ENCODE results near the gene IPCEF1.
"Not testable (repeated sequence)": the region's sequence is repeated elsewhere in the genome, so short reads cannot be mapped to it uniquely, and the experiment has no call there.

Gene IPCEF1

GRCh38 chr6:154329350-154330170 lies 27.0 kb downstream of the IPCEF1 start:
- DNase-seq, result no peak

DNA sequence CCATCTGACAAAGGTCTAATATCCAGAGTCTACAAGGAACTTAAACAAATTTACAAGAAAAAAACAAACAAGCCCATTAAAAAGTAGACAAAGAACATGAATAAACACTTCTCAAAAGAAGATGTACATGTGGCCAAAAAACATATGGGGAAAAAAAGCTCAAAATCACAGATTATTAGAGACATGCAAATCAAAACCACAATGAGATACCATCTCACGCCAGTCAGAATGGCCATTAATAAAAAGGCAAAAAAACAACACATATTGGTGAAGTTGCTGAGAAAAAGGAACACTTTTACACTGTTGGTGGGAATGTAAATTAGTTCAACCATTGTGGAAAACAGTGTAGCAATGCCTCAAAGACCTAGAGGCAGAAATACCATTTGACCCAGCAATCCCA lies 29.3 kb downstream of the IPCEF1 start:
- DNase-seq, result not testable (repeated sequence)

GRCh38 chr6:154325142-154325541 lies 31.5 kb downstream of the IPCEF1 start:
- DNase-seq, result no peak

GRCh38 chr6:154320181-154320580 lies 36.4 kb downstream of the IPCEF1 start:
- DNase-seq, result no peak

DNA sequence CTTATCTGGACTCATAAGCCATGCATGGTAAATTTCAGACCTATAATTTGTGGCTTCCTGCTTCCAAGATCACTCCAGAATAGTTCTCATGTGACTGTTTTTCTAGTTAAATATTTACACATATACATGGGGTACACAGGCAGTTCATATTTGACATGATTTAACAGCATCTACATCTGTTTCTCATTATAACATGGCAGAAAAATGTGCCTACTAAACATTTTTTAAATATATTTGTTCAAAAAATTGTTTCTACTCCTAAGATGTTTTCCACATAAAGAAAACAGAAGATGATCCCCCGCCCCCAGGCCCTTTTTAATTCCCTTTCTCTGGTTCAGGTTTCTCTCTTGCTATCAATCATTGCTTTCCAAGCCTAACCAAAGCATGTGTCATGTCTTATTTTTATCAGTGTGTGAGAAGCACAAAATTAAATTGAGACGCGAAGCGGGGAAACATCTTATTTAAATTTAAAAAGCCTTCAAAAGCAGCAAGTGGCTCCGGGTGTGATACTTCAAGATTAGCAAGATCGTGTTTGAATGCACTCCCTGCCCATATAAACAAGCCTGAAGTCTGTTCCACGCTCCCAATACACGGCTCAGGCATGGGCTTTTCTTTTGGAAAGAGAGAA lies 37.3 kb downstream of the IPCEF1 start:
- no peak for DNase-seq

DNA sequence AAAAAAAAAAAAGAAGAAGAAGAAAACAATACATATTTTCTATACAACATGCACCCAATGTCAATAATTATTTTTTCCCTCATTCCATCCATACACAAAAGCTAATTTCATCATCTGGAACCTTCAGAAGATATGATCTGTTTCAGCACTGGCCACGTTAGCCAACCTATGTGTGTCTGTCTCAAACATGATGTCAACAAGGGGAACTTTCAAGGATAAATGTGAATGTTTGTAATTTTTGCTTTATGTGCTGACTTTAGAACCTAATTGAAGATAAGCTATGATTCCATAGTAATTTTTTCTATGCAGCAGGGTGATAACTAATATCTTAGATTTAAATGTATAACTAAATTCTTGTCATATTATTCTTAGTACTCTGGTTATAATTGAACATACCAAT lies 37.9 kb downstream of the IPCEF1 start:
- DNase-seq, result no peak

DNA sequence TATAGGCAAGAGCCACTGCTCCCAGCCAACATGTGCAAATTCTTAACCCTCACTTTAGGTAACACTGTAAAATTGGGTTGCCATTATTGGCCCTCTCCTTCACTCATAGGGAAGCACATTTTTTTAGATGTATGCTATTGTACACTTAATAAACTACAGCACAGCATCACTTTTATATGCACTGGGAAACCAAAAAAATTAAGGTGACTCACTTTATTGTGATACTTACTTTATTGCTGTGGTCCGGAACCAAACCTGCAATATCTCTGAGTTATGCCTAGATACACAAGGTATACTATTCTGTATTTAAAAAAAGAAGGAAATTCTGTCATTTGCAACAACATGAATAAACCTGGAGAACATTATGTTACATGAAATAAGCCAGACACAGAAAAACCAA lies 40.5 kb downstream of the IPCEF1 start:
- DNase-seq, result no peak

- no peak for DNase-seq
These were observed 42.5 kb downstream of the IPCEF1 start for GRCh38 chr6:154314084-154314483.

- DNase-seq, result no peak
These were observed 47.6 kb downstream of the IPCEF1 start for GRCh38 chr6:154308986-154309385.

- DNase-seq, result no peak
These were observed 48.7 kb downstream of the IPCEF1 start for GRCh38 chr6:154307696-154308425.

DNA sequence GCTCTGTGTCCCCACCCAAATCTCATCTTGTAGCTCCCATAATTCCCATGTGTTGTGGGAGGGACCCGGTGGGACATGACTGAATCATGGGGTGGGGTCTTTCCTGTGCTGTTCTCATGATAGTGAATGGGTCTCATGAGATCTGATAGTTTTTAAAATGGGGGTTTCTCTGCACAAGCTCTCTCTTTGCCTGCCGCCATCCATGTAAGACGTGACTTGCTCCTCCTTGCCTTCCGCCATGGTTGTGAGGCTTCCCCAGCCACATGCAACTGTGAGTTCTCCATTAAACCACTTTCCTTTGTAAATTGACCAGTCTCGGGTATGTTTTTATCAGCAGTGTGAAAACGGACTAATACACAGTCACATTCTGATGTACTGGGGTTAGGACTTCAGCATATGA lies 49.5 kb downstream of the IPCEF1 start:
- not testable (repeated sequence) for DNase-seq

GRCh38 chr6:154306696-154307095 lies 49.9 kb downstream of the IPCEF1 start:
- DNase-seq, result peak; percentile 15

DNA sequence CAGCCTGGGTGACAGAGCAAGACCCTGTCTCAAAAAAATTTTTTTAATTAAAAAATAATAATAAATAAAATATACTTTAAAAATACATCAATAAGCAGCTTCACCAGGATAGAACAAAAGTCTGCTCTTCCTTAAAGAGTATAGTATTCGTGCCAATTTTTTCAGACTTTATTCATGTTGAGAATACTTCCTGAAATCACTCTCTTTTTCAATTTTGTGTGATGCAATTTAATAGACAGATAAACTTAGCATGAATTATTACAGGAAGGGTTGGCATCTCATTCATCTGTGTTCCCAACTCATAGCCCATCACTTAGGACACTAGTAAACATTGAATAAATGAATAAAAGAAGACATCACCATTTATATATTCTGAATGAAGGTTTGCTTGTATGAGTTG lies 52.4 kb downstream of the IPCEF1 start:
- no peak for DNase-seq

GRCh38 chr6:154303642-154304041 lies 53.0 kb downstream of the IPCEF1 start:
- peak; percentile 2 for DNase-seq

DNA sequence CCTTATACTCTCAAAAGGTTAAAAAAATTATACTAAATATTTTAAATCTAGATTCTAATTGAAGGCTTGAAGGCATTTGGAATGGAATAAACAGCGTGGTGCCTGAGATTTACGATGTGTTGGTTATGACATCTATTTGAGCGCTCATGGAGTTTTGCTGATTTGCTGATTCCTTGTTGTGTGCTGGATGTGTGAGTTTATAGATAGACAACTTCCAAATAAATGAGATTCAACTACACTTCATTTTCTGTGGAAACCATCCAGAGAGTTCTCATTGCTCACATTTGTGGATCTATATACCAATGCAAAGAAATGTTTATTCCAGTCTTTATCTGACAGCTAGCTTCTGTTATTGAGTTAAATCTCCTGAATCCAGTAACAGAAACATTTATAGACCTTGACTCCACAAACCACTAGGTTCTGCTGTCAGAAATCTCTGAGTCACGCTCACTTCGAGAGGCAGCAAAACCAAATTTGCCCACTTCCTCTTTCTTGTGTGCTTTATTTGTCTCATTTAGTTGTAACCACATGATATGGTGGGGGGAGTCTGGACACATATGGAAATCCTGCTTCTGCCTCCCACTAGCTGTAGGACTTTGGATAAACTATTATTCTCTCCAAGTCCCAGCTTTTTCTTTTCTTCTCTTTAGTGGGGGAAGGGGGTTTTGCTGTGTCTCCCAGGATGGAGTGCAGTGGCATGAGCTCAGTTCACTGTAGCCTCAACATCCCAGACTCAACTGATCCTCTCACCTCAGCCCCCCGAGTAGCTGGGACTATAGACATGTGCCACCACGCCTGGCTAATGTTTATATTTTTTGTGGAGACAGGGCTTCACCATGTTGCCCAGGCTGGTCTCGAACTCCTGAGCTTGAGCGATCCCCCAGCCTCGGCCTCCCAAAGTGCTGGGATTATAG lies 54.5 kb downstream of the IPCEF1 start:
- peak; percentile 41 for DNase-seq

DNA sequence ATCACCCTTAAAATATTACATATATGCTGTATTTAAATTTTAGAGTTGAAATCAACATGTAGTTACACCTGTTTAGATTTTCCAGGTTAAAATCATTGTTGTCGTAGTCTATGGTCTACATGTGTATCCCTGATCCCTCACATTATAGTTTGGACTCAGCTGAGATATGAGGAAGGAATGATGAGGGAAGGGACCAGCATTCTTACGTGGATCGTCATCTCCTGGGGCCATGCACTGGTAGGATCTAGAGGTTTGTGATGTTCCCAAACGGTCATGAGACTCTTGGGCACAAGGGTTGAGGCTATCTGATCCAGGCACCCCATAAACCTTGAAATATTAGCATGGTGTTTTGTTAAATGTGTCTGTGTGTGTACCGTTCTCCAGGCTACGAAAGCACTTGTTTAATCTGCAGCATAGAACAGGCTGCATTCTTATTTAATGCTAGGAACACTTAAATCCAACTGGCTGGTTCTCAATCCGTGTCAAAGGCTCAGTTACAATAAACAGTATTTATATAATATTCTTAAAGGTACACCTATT lies 55.4 kb downstream of the IPCEF1 start:
- no peak for DNase-seq

GRCh38 chr6:154298297-154298696 lies 58.3 kb downstream of the IPCEF1 start:
- no peak for DNase-seq

DNA sequence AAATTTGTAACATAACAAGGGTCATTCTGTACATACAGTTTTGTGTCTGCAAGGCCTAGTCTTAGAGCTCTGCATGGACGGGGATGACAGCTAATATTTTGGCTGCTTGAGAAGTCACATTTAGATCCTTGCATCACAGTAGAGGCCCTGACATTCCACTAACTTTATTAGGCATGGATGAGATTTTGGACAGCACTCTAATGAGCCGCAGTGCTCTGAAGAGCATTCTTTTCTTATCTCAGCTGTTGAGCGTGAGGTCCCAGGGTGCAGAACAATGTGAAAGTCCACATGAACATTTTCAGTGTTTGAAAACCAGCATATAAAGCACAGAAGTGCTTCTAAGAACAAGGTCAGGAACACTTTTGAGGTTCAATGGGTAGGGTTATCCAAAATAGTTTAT lies 58.9 kb downstream of the IPCEF1 start:
- no peak for DNase-seq

DNA sequence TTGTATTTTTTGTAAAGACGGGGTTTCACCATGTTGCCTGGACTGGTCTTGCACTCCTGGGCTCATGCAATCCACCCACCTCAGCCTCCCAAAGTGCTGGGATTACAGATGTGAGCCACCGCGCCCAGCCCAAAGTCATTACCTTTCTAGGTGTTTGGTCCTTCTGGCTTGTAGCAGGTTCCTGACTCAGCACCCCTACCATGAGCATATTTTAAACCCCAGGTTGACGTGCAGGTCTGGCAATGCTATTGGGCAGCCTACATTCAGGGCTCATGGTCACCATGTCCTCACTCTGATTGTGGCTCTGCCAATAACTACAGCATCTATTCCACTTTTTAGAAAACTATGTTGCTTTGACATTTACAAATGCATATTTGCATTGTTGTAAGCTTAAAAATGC lies 59.4 kb downstream of the IPCEF1 start:
- no peak for DNase-seq

DNA sequence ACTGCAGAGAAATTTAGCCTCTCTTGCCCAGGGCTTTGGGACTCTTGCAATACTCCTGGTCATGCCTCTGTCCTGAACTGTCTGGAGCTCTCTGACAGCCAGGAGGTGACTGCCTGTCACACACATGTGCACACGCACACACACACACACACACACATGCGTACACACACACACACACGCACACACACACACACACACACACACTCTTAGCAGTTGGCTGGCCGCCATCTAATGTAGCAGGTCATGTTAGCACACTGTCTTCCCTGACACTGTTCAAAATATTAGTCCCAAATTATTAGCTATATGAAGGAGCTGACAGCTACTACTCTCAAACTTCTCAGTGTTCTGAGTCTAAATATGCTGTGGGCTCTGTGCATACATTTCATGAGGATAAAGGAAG lies 60.9 kb downstream of the IPCEF1 start:
- no peak for DNase-seq

DNA sequence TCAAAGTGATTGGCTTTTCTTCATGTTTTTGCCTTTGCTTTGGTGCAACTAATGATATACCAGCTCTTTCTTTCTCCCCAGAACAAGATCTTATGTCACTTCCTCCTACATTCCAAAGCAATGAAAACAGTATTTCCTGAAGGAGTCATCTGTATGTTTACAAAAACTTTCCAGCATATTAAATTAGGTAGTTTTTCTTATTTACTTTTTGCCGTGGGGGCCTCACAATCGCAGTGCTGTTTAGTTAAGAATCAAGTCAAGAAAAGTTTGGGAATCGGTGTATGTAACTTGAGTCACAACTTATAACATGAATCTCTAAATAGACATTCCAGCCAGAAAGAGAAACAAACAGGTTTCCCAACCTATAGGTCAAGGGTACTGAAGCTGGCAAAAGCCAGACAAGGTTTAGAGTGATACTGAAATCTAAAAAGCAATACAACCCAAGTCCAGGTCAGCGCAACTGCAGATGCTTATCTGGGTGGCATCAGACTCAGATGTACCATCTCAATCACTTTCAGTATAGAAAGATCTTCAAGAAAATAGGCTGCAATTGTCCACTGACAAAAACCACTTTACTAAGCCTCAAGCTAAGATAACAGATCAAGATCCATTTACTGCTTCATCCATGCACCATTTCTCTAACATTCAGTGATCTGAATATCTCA lies 63.6 kb downstream of the IPCEF1 start:
- DNase-seq, result no peak

- DNase-seq, result no peak
These were observed 64.5 kb downstream of the IPCEF1 start for GRCh38 chr6:154292066-154292465.

All from CD4-positive, alpha-beta T cell treated with Interferon gamma for 1 hour (primary cell).